ENCODE measurements around the gene PDS5B. TPM values are rescaled to one million over a fixed set of nuclear protein-coding genes. Genes with fewer than 3 reads are reported as not detected.

PDS5B gene
- total RNA-seq, 1 experiment from 2014 or later = 26.5 TPM

DNA sequence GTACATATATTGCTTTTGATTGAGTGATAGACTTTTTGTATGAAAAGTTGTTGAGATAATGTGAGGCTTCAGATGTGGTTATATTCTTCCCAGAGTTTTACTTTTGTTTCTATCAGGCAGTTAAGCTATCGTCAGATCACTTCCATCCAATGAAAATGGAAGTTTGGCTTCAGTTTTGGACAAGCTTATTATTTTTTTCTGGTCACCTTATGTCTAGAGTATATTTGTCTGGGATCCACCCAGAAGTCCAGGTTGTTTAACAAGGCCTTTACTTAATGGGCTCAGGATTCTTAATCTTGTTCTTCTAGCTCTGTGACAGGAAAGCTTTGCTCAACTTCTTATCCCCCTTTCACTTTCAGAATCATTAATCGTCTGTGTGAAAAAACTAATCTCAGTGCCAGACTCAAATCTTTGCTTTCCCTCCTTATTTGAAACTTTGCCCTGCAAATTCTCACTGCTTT lies 150.9 kb downstream of the PDS5B start:
- intact Hi-C loops (cut with micrococcal nuclease) = no loop called here
- H3K4me2 ChIP-seq (ENCODE audit: low read length) = no peak overlapping the region
- H3K9me2 ChIP-seq (ENCODE audit: insufficient read depth) = no peaks in the 10 kb centered on the region
- BruUV-seq (replicated peaks) = no TSS peak
- DNase-seq (ENCODE audit: low read depth, low spot score) (no peak), ATAC-seq (no peak)
- ChIA-PET POLR2A (no interaction called here), CTCF (interaction anchor here (0.9 kb wide), 1 partner anchor 68 kb away, joined by 4 read pairs; no protein-coding TSS in a partner anchor), RAD21 (ENCODE audit: low non-redundant PET in 1 of 2, low total read pairs in 2 of 2, uncharacterized antibody in 2 of 2, unreplicated experiment in 2 of 2) (no interaction called here)
- no peak for TF ChIP-seq POLR2AphosphoS5 (IDR thresholded peaks at IDR 0.05; ENCODE audit: low read depth, low read length)
- no peak for TF ChIP-seq CBX3 (IDR thresholded peaks at IDR 0.05; ENCODE audit: low read depth)
- TF ChIP-seq ZNF274 (IDR thresholded peaks at IDR 0.05; ENCODE audit: low read depth, low read length) = no peak
- no peak for TF ChIP-seq YY1 (IDR thresholded peaks at IDR 0.05; ENCODE audit: extremely low read depth, insufficient replicate concordance, low read depth, low read length)
- no peak for TF ChIP-seq EGR1 (IDR thresholded peaks at IDR 0.05; ENCODE audit: low read depth)
- TF ChIP-seq, protein P1, sequence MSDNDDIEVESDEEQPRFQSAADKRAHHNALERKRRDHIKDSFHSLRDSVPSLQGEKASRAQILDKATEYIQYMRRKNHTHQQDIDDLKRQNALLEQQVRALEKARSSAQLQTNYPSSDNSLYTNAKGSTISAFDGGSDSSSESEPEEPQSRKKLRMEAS (IDR thresholded peaks at IDR 0.05) = no peak
- TF ChIP-seq ELF1 (IDR thresholded peaks at IDR 0.05; ENCODE audit: borderline replicate concordance, low read depth) = no peak
- TF ChIP-seq FOSL1 (IDR thresholded peaks at IDR 0.05; ENCODE audit: low read depth) = no peak
- TF ChIP-seq, protein P2, sequence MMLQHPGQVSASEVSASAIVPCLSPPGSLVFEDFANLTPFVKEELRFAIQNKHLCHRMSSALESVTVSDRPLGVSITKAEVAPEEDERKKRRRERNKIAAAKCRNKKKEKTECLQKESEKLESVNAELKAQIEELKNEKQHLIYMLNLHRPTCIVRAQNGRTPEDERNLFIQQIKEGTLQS (IDR thresholded peaks at IDR 0.05) = no peak
- no peak for TF ChIP-seq TCF7L2 (IDR thresholded peaks at IDR 0.05; ENCODE audit: borderline replicate concordance, extremely low read depth, insufficient read depth, insufficient read length)
- H3K36me3 ChIP-seq (ENCODE audit: control insufficient read depth in 1 of 2, insufficient read depth in 2 of 2, low read length in 2 of 2) = no peaks in the 10 kb centered on the region
- no peak overlapping the region for H2AFZ ChIP-seq (ENCODE audit: low read depth, low read length, poor library complexity, severe bottlenecking)
- H3K79me2 ChIP-seq (ENCODE audit: insufficient read depth, low read length) = no peaks in the 10 kb centered on the region
- H3K9me3 ChIP-seq (ENCODE audit: control insufficient read depth in 1 of 2, insufficient read depth in 1 of 2, low read depth in 1 of 2, low read length in 2 of 2) = no peaks in the 10 kb centered on the region
- H3K27ac ChIP-seq (ENCODE audit: low read depth, low read length) = no peak overlapping the region
- H3K27me3 ChIP-seq (ENCODE audit: insufficient read depth, low read length) = no peaks in the 10 kb centered on the region
- H4K20me1 ChIP-seq (ENCODE audit: insufficient read depth) = no peaks in the 10 kb centered on the region
- H3K9ac ChIP-seq (ENCODE audit: low read length) = no peak overlapping the region
- H3K4me1 ChIP-seq (ENCODE audit: control insufficient read depth in 1 of 2, insufficient read depth in 2 of 2, low read length in 2 of 2) = no peaks in the 10 kb centered on the region
- no peak overlapping the region for H3K4me3 ChIP-seq (replicated peaks in 1 of 2; ENCODE audit: low read depth in 1 of 2, low read length in 2 of 2)

DNA sequence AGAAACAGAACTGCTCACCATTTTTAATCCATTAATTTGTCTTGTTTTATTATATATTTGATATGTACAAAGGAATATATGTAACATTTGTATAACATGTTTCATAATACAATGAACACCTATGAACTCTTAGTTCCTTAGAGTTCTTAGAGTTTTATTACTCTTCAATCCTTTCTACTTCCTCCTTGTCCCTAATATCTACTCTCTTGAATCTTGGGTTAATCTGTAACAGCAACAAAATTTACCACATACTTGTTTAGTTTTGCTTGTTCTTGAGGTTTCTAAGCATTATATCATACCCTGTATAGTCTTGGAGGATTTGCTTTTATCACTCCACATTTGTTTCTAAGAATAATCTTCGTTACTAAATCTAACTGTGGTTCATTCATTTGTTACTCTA lies 151.4 kb downstream of the PDS5B start:
- Histone ChIP-seq H3K79me2 (ENCODE audit: insufficient read depth, low read length) (no peaks in the 10 kb centered on the region), H2AFZ (ENCODE audit: low read depth, low read length, poor library complexity, severe bottlenecking) (no peak overlapping the region), H3K9me2 (ENCODE audit: insufficient read depth) (no peaks in the 10 kb centered on the region), H3K36me3 (ENCODE audit: control insufficient read depth in 1 of 2, insufficient read depth in 2 of 2, low read length in 2 of 2) (no peaks in the 10 kb centered on the region), H3K27ac (ENCODE audit: low read depth, low read length) (no peak overlapping the region), H3K4me1 (ENCODE audit: control insufficient read depth in 1 of 2, insufficient read depth in 2 of 2, low read length in 2 of 2) (no peaks in the 10 kb centered on the region), H3K4me2 (ENCODE audit: low read length) (no peak overlapping the region), H4K20me1 (ENCODE audit: insufficient read depth) (no peaks in the 10 kb centered on the region), H3K9ac (ENCODE audit: low read length) (no peak overlapping the region), H3K9me3 (ENCODE audit: control insufficient read depth in 1 of 2, insufficient read depth in 1 of 2, low read depth in 1 of 2, low read length in 2 of 2) (no peaks in the 10 kb centered on the region), H3K27me3 (ENCODE audit: insufficient read depth, low read length) (no peaks in the 10 kb centered on the region), H3K4me3 (replicated peaks in 1 of 2; ENCODE audit: low read depth in 1 of 2, low read length in 2 of 2) (no peak overlapping the region)
- ATAC-seq = no peak
- DNase-seq (ENCODE audit: low read depth, low spot score) = no peak
- POLR2A ChIA-PET = no interaction called here
- CTCF ChIA-PET = interaction anchor here (0.9 kb wide), 1 partner anchor 69 kb away, joined by 4 read pairs; no protein-coding TSS in a partner anchor
- BruUV-seq (replicated peaks) = no TSS peak
- intact Hi-C loops (cut with micrococcal nuclease) = no loop called here
- RAD21 ChIA-PET (ENCODE audit: low non-redundant PET in 1 of 2, low total read pairs in 2 of 2, uncharacterized antibody in 2 of 2, unreplicated experiment in 2 of 2) = no interaction called here
- TF ChIP-seq EZH2phosphoT487 (IDR thresholded peaks at IDR 0.05; ENCODE audit: borderline replicate concordance) (no peak), ELF1 (IDR thresholded peaks at IDR 0.05; ENCODE audit: borderline replicate concordance, low read depth) (no peak), RAD21 (IDR thresholded peaks at IDR 0.05; ENCODE audit: low read depth) (no peak), ZFX (IDR thresholded peaks at IDR 0.05) (no peak), CBX3 (IDR thresholded peaks at IDR 0.05; ENCODE audit: low read depth) (no peak), ZNF274 (IDR thresholded peaks at IDR 0.05; ENCODE audit: low read depth, low read length) (no peak), CEBPB (IDR thresholded peaks at IDR 0.05; ENCODE audit: low read depth) (no peak), TCF7L2 (IDR thresholded peaks at IDR 0.05; ENCODE audit: borderline replicate concordance, extremely low read depth, insufficient read depth, insufficient read length) (no peak), POLR2AphosphoS5 (IDR thresholded peaks at IDR 0.05; ENCODE audit: low read depth, low read length) (no peak), EZH2 (IDR thresholded peaks at IDR 0.05) (no peak), YY1 (IDR thresholded peaks at IDR 0.05; ENCODE audit: extremely low read depth, insufficient replicate concordance, low read depth, low read length) (no peak), SRF (IDR thresholded peaks at IDR 0.05; ENCODE audit: low read depth) (no peak)
- TF ChIP-seq, protein P1 (IDR thresholded peaks at IDR 0.05) = no peak
- TF ChIP-seq, protein P2 (IDR thresholded peaks at IDR 0.05) = no peak
- TF ChIP-seq, protein P3, sequence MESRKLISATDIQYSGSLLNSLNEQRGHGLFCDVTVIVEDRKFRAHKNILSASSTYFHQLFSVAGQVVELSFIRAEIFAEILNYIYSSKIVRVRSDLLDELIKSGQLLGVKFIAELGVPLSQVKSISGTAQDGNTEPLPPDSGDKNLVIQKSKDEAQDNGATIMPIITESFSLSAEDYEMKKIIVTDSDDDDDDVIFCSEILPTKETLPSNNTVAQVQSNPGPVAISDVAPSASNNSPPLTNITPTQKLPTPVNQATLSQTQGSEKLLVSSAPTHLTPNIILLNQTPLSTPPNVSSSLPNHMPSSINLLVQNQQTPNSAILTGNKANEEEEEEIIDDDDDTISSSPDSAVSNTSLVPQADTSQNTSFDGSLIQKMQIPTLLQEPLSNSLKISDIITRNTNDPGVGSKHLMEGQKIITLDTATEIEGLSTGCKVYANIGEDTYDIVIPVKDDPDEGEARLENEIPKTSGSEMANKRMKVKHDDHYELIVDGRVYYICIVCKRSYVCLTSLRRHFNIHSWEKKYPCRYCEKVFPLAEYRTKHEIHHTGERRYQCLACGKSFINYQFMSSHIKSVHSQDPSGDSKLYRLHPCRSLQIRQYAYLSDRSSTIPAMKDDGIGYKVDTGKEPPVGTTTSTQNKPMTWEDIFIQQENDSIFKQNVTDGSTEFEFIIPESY (IDR thresholded peaks at IDR 0.05; ENCODE audit: extremely low read depth, insufficient replicate concordance, low read length) = no peak

Measured in HCT116 (cell line).